ENCODE results near the gene HELZ2.

DNA sequence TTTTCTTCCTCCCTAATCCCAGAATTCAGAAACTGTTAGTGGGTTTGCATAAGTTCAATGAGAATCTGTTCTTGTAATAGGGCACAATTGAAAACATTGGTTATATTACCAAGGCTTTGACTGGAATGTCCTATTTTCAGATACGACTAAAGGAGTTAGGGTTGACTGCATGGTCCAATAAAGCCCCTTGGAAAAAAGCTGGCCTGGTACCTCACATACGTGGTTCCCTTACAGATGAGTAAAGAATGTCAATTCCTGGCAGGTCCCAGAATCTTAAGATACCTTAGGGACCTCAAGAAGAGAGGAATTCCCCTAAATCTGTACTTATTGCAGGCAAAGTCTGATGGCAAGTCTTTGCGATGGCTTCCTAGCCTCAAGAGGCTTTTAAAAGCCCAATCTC, 48.9 kb downstream of the HELZ2 start:
- no peak for TF ChIP-seq POLR2A (IDR thresholded peaks at IDR 0.05)
- TF ChIP-seq, protein P1, sequence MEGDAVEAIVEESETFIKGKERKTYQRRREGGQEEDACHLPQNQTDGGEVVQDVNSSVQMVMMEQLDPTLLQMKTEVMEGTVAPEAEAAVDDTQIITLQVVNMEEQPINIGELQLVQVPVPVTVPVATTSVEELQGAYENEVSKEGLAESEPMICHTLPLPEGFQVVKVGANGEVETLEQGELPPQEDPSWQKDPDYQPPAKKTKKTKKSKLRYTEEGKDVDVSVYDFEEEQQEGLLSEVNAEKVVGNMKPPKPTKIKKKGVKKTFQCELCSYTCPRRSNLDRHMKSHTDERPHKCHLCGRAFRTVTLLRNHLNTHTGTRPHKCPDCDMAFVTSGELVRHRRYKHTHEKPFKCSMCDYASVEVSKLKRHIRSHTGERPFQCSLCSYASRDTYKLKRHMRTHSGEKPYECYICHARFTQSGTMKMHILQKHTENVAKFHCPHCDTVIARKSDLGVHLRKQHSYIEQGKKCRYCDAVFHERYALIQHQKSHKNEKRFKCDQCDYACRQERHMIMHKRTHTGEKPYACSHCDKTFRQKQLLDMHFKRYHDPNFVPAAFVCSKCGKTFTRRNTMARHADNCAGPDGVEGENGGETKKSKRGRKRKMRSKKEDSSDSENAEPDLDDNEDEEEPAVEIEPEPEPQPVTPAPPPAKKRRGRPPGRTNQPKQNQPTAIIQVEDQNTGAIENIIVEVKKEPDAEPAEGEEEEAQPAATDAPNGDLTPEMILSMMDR (IDR thresholded peaks at IDR 0.05) = no peak
